Activated CD4-positive, CD25-positive, alpha-beta regulatory T cell (primary cell): Measurements from ENCODE around the gene ATXN10.
"Not testable (repeated sequence)": the region's sequence is repeated elsewhere in the genome, so short reads cannot be mapped to it uniquely, and the experiment has no call there.

ENCODE experiments used
- DNase-seq, 4 experiments: peaks; one replicate each; lab custom pipeline; 2025; lab: John Stamatoyannopoulos, UW

ATXN10 gene

DNA sequence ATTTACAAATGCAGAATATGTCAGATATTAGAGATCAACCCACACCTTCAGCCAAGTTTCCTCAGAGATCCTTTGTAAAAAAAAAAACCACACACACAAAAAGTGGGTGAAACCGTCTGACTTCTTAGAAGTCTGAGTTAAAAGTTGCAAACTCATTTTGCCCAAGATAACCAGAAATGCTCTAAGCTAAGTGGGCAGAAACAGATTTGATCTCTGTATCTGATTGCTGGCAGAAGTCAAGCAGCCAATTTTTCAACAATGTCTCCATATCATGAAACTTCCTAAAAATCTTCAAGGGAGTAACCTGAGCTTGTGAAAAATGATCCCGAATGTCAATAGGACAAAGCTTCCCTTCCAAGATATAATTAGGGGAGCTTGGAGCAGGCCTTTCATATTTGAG is 28.6 kb upstream of the ATXN10 start:
- DNase-seq: no peak

DNA sequence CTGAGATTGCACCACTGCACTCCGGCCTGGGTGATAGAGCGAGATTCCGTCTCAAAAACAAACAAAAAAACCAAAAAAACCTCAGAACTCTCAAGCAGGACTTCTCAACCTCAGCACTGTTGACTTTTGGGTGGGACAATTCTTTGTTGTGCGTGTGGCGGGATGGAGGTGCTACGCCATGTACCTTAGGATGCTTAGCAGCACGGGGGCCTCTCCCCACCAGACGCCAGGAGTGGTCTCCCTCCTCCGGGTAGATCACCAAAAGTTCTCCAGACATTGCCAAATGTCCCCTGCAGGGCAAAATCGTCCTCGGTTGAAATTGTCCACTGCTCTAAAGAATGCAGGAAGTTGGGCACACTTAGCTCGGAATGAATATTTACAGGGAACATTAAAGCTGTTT is 26.9 kb upstream of the ATXN10 start:
- DNase-seq: no peak

DNA sequence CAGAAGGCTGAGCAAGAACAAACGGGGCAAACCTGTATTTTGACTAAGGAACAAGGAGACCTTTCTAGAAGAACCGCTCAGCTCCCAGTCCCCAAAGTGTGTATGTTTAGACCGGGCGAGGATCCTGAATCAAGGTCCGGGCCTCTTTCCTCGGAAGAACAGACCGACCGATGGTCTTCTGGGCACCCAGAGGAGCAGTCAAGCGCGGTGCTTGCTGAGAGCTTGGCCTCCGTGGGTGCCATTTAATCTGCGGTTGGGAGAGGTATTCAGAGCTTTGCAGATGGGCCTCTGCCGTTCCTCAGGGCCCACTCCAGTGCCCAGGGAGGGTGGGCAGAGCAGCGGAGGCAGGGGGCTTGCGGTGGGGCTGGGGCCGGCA is 26.5 kb upstream of the ATXN10 start:
- no peak for DNase-seq

DNA sequence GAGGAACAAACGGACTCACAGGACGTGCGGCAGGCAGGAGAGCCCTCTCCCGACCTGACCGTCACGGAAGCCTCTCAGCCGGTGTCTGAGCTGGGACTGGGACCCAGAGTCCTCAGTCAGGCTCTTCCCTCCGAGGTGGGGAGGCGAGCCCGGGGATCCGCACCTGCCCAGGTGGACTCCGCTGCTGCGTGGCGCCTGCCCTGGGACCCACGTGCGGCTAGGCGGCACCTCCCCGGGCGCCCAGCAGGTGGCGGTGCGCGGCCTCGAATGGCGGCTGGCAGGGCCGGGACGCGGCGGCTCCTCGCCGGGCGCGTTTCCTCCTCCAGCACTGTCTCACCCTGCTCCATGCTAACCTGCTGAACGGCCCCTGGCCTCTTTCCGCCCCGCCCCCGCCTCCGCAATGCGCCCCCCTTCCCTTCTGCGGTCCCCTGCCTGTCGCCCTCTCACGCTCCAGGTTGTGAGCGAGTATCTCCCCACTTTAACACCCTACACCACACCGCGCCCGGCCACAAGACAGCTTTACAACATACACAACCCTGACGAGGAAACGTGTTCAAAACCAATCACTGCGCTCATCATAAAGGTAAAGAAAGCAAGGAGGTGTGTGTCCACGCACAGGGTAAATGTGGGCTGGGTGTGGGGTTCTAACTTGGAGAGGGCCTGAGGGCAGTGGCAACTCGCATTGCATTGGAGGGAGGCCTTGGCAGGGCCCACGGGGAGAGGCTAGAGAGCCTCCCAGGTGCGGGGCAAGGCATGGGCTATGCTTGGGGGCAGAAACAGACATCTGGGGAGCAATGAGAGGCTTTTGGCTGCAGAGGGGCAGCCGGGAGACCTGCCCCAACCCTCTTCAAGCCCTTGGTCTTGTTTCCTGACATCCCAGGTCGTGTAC is 25.9 kb upstream of the ATXN10 start:
- peak; percentile 59 to 76 (median 62) for DNase-seq

DNA sequence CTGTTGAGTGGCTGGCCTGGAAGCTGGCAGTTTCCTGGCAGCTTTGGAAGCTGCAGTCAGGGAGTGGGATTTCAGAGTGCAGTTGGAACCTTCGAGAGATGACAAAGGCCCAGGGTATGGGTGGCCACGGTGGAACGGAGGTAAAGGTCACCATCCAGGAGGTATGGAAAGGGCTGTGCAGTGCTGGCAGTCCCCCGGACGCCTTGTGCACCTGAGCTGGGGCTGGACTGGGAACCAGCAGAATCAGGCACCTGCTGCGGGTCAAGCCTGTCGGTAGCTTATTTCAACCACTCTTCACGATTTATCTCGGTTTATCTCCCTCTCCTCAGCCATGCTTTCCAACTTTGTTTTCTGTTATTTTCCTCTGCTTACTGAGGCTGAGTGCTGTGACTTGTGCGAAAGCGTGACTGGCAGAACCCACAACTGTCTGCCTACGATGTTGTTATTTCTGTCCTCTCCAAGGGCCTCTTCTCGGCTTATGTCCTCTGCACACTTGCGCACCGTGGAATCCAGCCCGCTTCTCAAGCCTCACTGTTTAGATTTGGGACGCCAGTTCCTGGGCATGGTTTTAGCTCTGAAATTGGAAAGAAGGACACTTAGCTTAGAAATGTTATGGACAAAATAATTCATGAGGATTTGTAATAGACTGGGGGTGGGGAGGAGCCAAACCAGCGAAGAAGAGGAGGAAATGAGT is 24.0 kb upstream of the ATXN10 start:
- no peak for DNase-seq

DNA sequence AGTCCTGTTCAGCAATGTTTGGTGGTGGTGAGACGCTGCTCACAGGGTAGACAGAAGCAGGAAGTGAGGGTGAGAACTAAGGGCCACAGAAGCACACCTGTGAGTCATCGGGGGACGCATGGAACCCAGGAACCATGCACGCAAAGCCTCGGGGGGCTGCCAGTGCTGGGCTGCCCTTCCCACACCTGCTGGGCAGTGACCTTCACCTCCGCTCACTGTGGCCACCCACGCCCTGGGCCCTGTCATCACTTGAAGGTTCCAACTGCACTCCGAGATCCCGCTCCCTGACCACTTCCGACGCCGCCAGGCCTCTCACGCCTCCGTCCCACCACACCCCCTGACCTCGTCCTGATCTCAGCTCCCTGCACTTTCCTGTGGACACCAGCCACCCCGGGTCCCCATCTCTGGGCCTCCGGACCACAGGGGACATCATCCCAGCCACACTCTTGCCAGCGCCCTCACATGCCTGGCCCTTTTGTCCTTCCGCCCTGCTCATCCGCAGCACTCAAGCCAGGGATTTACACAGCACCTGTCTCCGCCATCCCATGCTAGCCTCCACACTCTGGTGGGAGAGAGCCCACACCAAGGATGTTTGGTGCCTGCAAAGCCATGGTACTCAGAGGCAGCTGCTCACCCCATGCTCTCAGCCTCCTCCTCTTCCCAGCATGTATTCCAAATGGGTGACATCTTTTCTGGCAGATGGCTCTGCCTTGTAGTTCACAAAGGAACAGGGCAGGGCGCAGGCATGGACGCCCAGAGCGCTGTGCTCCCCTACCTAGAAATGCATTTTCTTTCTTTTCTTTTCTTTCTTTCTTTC is 23.1 kb upstream of the ATXN10 start:
- no peak for DNase-seq

DNA sequence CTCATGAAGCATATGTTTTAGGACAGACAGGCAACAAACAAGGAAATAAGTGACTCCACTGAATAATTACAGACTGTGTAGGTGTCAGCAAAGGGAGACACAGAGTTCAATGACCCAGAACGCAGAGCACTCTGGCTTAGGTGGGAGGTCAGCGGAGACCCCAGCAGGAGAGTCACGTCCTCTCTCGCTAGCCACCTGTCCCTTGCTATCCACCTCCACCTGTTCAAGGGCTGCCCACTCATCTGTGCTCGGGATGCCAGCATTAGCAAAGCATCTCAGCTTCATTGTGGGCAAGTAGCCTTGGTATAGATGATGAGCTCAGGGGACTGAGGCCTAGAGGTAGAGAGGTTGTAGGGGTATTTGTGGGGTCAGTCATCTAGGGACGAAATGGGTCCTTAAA is 21.8 kb upstream of the ATXN10 start:
- no peak for DNase-seq

DNA sequence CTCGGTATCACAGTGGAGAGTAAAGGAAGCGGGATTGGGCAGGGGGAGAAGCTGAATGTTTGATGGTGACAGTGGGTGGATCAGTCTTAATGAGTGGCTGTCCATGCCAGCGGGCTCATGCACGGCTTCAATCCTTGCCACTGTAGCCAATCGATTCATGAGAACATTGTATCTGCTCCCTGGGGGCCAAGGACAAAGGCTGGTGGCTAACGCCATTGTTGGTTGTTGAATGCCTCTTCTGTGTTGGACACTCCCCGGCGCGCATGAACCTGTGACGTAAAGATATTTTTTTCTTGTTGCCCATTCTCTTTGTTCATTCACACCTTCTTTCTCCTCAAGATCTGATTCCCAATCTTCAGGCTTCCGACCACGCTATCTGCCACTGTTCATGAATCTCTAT is 20.9 kb upstream of the ATXN10 start:
- no peak for DNase-seq

DNA sequence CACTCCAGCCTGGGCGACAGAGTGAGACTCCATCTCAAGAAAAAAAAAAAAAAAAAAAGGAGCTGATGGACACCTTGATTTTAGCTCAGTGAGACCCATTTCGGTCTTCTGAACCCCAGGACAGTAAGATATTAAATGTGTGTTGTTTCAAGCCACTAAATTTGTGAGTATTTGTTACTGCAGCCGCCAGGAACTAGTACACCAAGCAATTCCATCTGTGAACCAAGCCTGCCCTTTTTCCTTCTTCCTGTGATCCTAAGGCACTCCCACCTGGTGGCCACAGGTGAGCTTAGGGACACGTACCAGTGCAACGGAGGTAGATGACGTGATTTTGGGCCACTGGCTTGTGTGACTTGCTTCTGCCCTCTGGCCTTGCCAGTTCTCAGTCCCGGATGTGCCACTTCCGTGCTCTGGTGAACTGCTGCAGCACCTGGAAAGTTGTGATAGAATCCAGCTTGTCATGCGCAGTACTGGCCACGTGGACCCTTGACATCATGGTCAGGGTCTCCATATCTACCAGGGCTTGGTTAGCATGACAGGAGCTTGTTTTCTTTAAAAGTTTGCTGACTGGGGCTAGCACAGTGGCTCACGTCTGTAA is 19.6 kb upstream of the ATXN10 start:
- no peak for DNase-seq

DNA sequence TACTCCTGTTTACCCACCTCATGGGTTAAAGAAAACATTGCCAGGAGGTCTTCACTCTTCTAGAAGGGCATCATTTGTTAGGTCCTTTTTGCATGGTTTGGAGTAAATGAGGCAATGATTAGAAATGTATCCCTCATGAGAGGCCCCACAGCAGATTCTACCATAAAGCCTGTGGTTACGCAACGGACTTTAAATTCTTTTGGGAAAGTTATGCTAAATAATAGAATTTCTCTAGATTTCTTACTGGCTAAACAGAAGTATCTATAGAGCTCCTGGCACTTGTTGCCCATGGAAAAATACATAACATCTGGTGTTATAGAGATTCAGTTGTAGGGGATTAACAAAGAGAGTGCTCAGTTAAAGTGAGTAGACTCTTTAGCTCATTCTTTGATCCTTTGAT is 15.1 kb upstream of the ATXN10 start:
- no peak for DNase-seq

DNA sequence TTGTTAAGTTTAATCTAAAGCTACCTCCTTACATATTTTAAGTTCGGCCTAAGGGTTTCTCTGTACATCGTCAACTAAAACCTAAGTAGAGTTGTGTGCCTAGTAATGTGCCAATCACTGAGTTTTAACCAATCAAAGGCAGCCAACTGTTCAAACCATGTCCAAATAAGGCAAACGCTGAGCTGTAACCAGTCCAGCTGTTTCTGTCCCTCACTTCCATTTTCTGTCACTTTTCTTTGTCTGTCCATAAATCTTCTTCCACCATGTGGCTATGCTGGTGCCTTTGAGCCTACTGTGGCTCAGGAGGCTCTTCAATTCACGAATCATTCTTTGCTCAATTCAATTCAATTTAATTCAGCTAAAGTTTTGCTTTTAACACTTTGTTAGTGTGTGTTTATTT is 13.9 kb upstream of the ATXN10 start:
- no peak for DNase-seq

DNA sequence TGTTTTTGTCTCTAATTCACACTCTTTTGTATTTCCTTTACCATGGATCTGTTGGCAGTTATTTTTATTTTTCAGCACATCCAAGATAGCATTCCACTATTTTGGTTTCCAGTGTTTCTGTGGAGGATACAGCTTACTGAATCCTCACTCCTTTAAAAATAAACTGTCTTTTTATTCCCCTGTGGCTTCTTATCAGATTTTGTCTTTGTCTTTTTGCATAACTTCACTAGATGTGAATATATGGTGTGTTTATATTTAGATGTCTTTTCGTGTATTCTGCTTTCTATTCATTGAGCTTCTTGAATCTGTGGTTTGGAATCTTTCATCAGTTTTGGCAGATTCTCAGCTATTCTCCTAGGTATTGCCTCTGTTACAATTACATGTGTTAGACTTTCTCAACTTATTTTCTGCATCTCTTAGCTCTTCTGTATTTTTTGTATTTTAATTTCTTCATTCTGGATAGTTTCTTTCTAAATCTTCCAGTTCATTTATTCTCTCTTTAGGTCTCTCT is 7.4 kb upstream of the ATXN10 start:
- DNase-seq: no peak

DNA sequence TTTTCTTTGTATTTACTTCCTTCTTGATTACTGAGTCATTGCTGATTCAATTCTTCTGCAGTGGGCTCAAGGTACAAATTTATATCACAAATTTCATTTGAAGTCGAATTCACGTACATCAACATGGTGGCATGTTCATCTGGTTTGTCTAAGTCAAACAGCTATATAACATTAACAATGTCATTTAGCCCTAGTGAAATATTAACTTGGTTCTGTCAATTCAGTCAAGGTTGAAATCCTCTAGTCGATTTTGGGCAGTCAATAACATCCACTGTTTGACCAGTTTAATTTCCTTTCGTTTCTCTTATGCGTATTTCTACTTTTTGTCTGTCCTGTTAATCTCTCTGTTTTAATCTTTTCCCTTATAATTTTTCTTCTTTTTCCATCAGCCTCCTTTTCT is 4.1 kb upstream of the ATXN10 start:
- DNase-seq: no peak

DNA sequence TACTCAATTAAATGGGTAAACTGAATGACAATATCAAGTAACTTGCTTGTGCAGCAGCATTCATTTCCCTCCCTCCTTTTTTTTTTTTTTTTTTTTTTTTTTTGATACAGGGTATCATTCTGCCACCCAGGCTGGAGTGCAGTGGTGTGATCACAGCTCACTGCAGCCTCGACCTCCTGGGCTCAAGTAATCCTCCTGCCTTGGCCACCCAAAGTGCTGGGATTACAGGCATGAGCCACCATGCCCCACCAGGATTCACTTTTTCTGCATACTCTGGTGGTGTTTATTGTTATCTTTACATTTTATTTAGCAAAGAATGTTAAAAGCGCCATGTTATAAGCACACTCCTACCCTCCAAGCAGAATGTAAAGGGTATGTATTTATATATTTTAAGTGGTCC is 1.3 kb upstream of the ATXN10 start:
- DNase-seq: not testable (repeated sequence)

DNA sequence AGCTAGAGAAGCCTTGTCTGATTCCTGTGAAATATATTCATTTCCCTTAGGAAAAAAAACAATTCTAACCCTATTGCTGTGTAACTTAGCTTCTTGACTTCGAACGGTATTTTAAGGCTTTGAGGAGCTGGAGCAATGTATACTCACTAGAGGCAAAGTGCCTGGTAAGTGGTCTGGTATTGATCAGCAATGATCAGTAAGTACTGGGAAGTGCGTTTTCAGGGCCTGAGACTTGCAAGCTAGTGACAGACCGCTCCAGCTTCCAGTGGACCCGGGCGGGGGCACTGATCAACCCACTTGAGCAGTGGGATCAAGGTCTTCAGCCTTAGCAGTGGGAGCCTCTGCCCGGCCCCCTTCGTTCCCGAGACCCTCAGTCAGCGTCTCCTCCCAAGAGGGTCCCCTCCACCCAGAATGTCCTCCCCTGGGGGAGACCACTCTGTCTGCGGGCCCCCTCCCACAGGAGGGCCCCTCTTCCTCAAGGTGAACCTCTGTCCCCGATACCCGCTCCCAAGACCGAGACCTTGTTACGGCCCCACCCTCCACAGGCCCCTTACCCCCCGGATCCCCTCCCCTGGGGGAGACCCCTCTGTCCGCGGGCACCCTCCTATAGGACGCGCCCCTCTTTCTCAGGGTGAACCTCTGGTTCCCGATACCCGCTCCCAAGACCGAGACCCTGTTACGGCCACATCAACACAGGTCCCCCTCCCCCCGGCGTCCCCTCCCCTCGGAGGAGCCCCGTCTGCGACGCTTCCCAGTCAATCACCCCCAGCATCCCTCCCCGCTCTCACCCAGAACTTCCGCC is 452 bp upstream of the ATXN10 start:
- no peak for DNase-seq

DNA sequence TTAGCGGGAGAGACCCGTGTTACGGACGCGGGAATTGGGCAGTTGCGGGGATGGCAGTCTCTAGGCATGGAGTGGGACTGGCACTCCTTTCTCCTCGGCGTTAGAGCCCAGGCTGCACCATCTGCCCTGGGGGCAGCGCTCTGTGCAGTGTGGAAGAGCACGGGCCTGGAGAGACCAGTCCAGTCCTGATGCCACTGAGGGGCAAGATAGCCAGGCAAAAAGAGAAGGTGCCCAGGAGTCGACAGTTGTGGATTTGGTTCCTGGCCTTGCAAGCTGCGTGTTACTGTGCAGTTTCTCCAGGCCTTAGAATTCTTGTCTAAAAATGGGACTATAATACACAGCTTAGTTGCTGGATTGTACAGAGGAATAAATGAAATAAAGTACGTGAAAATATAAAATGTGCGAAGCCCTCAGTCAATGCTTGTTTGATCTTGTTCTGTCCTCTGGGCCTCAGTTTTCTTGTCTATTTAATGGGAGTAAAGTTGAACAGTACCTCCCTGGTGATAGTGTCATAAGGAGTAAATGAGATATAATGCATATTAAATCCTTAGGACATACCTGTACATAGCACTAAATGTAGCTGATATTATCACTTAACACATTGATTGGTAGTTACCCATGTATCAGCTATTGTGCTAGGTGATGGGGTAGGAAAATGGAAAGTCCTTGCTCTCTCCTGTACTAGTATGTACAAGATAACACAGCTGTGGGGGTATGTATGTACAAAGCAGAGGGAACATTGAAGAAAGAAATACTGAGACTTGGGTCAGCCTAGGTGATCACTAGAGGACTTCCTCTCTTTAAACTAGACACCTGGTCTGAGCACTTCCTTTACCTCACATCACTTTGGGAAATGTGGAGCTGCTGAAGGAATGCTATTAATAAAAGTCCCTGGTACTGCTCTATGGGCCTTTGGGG is 1.2 kb downstream of the ATXN10 start:
- no peak for DNase-seq

DNA sequence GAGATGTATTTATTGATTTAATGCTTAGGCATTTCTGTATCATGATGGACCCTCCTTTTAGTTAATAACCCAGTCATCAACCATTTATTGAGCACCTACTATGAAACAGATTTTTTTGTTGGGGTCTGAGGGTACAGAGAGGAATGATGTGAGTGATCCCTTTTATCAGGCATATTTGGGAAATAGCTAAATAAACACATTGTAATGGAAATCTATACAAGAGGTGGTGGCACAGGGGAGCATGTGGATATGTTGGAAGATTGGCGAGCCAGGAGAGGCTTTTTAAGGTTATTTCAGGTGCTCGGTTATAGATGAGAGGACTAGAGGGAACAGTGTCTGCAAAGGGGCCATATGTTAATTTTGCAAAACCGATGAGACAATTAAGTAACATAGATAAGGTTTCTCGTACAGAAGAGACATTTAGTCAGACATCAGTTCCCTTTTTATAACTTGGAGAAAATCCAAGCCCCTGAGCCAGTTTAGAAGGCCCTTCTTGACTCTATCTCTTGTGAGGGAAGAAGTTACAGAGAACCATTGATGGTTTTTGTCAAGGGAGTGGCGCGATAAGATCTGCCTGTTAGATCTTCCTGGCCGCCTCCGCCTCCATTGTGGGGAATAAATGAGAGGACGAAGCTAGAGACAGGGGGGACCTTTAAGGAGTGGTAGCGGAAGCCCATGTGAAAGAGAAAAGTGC is 2.0 kb downstream of the ATXN10 start:
- DNase-seq: no peak

DNA sequence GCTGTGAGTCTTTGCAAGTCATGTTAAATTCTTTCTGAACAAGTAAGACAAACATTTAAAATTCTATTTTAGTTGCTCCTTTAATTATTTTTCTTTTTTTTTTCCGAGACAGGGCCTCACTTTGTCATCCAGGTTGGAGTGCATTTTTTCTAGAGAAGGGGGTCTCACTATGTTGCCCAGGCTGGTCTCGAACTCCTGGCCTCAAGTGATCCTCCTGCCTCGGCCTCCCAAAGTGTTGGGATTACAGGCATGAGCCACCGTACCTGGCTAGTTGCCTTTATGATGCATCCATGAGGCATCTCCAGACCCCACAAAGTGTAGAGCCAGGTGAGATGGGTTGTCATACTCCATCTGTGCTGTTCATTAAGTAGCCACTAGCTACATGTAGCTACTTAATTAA is 4.4 kb downstream of the ATXN10 start:
- DNase-seq: no peak

DNA sequence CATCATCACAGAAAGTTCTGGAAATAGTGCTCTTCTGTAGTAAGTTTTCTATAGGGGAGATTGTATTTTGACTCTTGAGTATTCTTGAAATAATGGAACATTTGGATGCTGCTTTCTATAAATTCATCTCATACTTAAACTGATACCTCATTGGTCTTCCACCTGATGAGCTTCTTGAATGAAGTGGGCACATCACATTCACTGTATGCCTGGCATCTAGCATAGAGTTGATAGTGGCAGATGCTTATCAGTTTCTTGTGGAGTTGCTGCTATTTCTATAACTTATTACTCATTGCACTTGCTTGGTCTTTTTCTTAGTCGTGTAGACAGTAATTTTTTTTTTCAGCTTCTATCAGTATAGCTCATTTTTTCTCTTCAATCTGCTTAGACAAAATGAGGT is 5.4 kb downstream of the ATXN10 start:
- no peak for DNase-seq
